PC-3 (cell line): Measurements from ENCODE around the gene GALNT2. TPM values are rescaled to one million over a fixed set of nuclear protein-coding genes. Genes with fewer than 3 reads are reported as not detected.

Source experiments
- ATAC-seq: fragments of 200-7000 bp; cut with Tn5 transposase; 2 replicates; pipeline ENCODE4 v1.9.1; 2020; ENCODE audit warnings: mild to moderate bottlenecking, moderate library complexity
- BruUV-seq: library from RNA; stranded (reverse); fragments of 400-500 nt; replicated peaks from 2 replicates; lab custom pipeline; 2021; lab: Mats Ljungman, UMichigan
- CTCF ChIA-PET: fragments of 300-600 bp; sonication (Branson Sonifier 250); formaldehyde crosslinking; loops from one replicate; lab custom pipeline; 2022; ENCODE audit warnings: antibody characterized with exemption; lab: Charles Lee
- POLR2A ChIA-PET: fragments of 300-600 bp; sonication (Branson Sonifier 250); formaldehyde crosslinking; loops from one replicate; lab custom pipeline; 2022; ENCODE audit warnings: antibody characterized with exemption; ENCODE audit not compliant: unreplicated experiment; lab: Charles Lee
- DNase-seq: peaks from one replicate; pipeline ENCODE4 v3.0.0-alpha.2; 2015
- H2AFZ ChIP-seq: fragments of 300-600 bp; sonication (generic); 2 replicates; pipeline ENCODE4 v1.6.0; 2016; ENCODE audit warnings: antibody characterized with exemption, low read length
- H3F3A ChIP-seq: fragments of 300-600 bp; sonication (generic); one replicate; pipeline ENCODE4 v1.6.0; 2017; ENCODE audit warnings: antibody characterized with exemption, low read length, control low read depth, mild to moderate bottlenecking; ENCODE audit not compliant: unreplicated experiment
- H3K27ac ChIP-seq: fragments of 300-600 bp; sonication (generic); 2 replicates; pipeline ENCODE4 v1.5.1; 2016; ENCODE audit warnings: mild to moderate bottlenecking, low read length
- H3K27me3 ChIP-seq: fragments of 300-600 bp; sonication (generic); 2 replicates; pipeline ENCODE4 v1.6.1; 2016; ENCODE audit warnings: low read length, mixed read lengths
- H3K36me3 ChIP-seq: fragments of 300-600 bp; sonication (generic); 2 replicates; pipeline ENCODE4 v1.6.1; 2016; ENCODE audit warnings: low read depth, mixed run types, low read length, mixed read lengths
- H3K4me1 ChIP-seq: fragments of 300-600 bp; sonication (generic); 2 replicates; pipeline ENCODE4 v1.5.1; 2016; ENCODE audit warnings: low read length; ENCODE audit not compliant: insufficient read depth
- H3K4me2 ChIP-seq: fragments of 300-600 bp; sonication (generic); 2 replicates; pipeline ENCODE4 v1.6.0; 2016; ENCODE audit warnings: low read length
- H3K4me3 ChIP-seq: fragments of 300-600 bp; sonication (generic); 2 replicates; pipeline ENCODE4 v1.5.1; 2016; ENCODE audit warnings: mild to moderate bottlenecking, low read length, mixed read lengths
- H3K79me2 ChIP-seq: fragments of 300-600 bp; sonication (generic); 2 replicates; pipeline ENCODE4 v1.6.1; 2017; ENCODE audit warnings: low read length, mixed read lengths
- H3K9ac ChIP-seq: fragments of 300-600 bp; sonication (generic); 2 replicates; pipeline ENCODE4 v1.6.0; 2016; ENCODE audit warnings: mild to moderate bottlenecking, low read length
- H3K9me2 ChIP-seq: fragments of 300-600 bp; sonication (generic); replicated peaks from 2 replicates; pipeline ENCODE4 v1.6.1; 2016; ENCODE audit warnings: mixed run types, low read length, mixed read lengths
- H3K9me3 ChIP-seq: fragments of 300-600 bp; sonication (generic); 2 replicates; pipeline ENCODE4 v1.6.1; 2016; ENCODE audit warnings: low read length, mixed read lengths
- H4K20me1 ChIP-seq: fragments of 300-600 bp; sonication (generic); 2 replicates; pipeline ENCODE4 v1.6.1; 2016; ENCODE audit warnings: low read length, mixed read lengths
- EZH2 ChIP-seq: fragments of 300-600 bp; sonication (generic); IDR thresholded peaks from one replicate; pipeline ENCODE4 v1.6.1; 2017; ENCODE audit warnings: antibody characterized with exemption, mild to moderate bottlenecking, low read length; ENCODE audit not compliant: unreplicated experiment
- EZH2phosphoT487 ChIP-seq: fragments of 300-600 bp; sonication (generic); IDR thresholded peaks from 2 replicates; pipeline ENCODE4 v1.6.1; 2018; ENCODE audit warnings: mild to moderate bottlenecking, antibody characterized with exemption, low read length, borderline replicate concordance
- intact Hi-C: fragments of 100-400 bp; cut with micrococcal nuclease; formaldehyde crosslinking; loops from 2 replicates; pipeline ENCODE4 v1.9.0; 2023
- total RNA-seq: library from RNA; depleted of rRNA; stranded (reverse); fragments of >200 nt; gene quantifications from 2 replicates; pipeline ENCODE4 v1.2.3, GENCODE V29; 2014
- TF ChIP-seq, protein P1 (sequence below): fragments of 300-600 bp; sonication (generic); conservative IDR thresholded peaks from 2 replicates; pipeline ENCODE4 v1.5.1; 2017; ENCODE audit warnings: antibody characterized with exemption, low read depth, mild to moderate bottlenecking, low read length

The GALNT2 gene
- total RNA-seq, 1 experiment from 2014 or later, result 182 TPM

- Histone ChIP-seq H3K9ac (no peak overlapping the region), H3K4me3 (no peak overlapping the region), H3K9me2 (no peaks in the 10 kb centered on the region), H3K79me2 (peaks cover 97% of the 10 kb centered on the region), H4K20me1 (no peaks in the 10 kb centered on the region), H2AFZ (no peak overlapping the region), H3K27me3 (no peaks in the 10 kb centered on the region), H3K4me2 (no peak overlapping the region), H3K9me3 (no peaks in the 10 kb centered on the region), H3K36me3 (peaks cover 34% of the 10 kb centered on the region), H3K27ac (no peak overlapping the region), H3K4me1 (peaks cover 31% of the 10 kb centered on the region), H3F3A (peaks cover 2% of the 10 kb centered on the region)
- ATAC-seq, result no peak
- TF ChIP-seq EZH2 (no peak), EZH2phosphoT487 (no peak)
- TF ChIP-seq, protein P1, sequence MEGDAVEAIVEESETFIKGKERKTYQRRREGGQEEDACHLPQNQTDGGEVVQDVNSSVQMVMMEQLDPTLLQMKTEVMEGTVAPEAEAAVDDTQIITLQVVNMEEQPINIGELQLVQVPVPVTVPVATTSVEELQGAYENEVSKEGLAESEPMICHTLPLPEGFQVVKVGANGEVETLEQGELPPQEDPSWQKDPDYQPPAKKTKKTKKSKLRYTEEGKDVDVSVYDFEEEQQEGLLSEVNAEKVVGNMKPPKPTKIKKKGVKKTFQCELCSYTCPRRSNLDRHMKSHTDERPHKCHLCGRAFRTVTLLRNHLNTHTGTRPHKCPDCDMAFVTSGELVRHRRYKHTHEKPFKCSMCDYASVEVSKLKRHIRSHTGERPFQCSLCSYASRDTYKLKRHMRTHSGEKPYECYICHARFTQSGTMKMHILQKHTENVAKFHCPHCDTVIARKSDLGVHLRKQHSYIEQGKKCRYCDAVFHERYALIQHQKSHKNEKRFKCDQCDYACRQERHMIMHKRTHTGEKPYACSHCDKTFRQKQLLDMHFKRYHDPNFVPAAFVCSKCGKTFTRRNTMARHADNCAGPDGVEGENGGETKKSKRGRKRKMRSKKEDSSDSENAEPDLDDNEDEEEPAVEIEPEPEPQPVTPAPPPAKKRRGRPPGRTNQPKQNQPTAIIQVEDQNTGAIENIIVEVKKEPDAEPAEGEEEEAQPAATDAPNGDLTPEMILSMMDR, result no peak
- no peak for DNase-seq
- ChIA-PET POLR2A (no interaction called here), CTCF (no interaction called here)
- BruUV-seq, result no TSS peak
- intact Hi-C loops, result no loop called here
These were observed 31.7 kb downstream of the GALNT2 start for GRCh38 chr1:230098723-230099122.

GRCh38 chr1:230099465-230099864 lies 32.4 kb downstream of the GALNT2 start:
- H3K27ac ChIP-seq, result no peak overlapping the region

DNA sequence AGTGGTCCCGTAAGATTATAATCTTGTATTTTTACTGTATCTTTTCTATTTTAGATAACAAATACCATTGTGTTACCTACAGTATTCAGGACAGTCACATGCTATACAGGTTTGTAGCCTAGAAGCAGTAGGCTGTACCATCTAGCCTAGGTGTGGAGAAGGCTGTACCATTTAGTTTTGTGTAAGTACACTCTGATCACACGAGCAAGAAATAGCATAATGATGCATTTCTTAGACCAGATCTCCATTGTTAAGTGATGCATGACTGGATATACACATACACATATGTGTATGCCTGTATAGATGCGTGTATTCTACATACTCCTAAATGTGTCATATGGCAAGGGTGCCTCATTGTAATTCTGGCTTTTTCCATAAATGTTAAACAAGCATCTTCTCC lies 33.9 kb downstream of the GALNT2 start:
- Histone ChIP-seq H3K27ac (no peak overlapping the region), H2AFZ (no peak overlapping the region), H3K9me2 (no peaks in the 10 kb centered on the region), H3K4me2 (no peak overlapping the region), H3K79me2 (peaks cover 82% of the 10 kb centered on the region), H4K20me1 (no peaks in the 10 kb centered on the region), H3K4me1 (peaks cover 50% of the 10 kb centered on the region), H3K9ac (no peak overlapping the region), H3K27me3 (no peaks in the 10 kb centered on the region), H3K9me3 (no peaks in the 10 kb centered on the region), H3F3A (peaks cover 17% of the 10 kb centered on the region), H3K36me3 (peaks cover 30% of the 10 kb centered on the region), H3K4me3 (no peak overlapping the region)
- TF ChIP-seq, protein P1, result no peak
- no peak for TF ChIP-seq EZH2
- no peak for TF ChIP-seq EZH2phosphoT487
- ChIA-PET CTCF (no interaction called here), POLR2A (no interaction called here)
- BruUV-seq, result no TSS peak
- intact Hi-C loops, result loop anchor here (10.0 kb wide), 1 partner anchor 204 kb away; no protein-coding TSS in a partner anchor
- ATAC-seq, result no peak
- DNase-seq, result no peak

More at GRCh38 chr1:230099465-230099864, 32.4 kb downstream of the GALNT2 start:
- Histone ChIP-seq H3K4me3 (no peak overlapping the region), H3K36me3 (peaks cover 34% of the 10 kb centered on the region), H3K27me3 (no peaks in the 10 kb centered on the region), H3F3A (peaks cover 9% of the 10 kb centered on the region), H3K79me2 (peaks cover 96% of the 10 kb centered on the region), H3K9me2 (no peaks in the 10 kb centered on the region), H3K4me1 (peaks cover 39% of the 10 kb centered on the region), H2AFZ (no peak overlapping the region), H3K9ac (no peak overlapping the region), H3K9me3 (no peaks in the 10 kb centered on the region), H3K4me2 (no peak overlapping the region), H4K20me1 (no peaks in the 10 kb centered on the region)
- BruUV-seq, result no TSS peak
- intact Hi-C loops, result no loop called here
- DNase-seq, result no peak
- TF ChIP-seq EZH2phosphoT487 (no peak), EZH2 (no peak)
- TF ChIP-seq, protein P1, result no peak
- CTCF ChIA-PET, result interaction anchor here (0.6 kb wide), 1 partner anchor 547 kb away, joined by 3 read pairs; no protein-coding TSS in a partner anchor
- no peak for ATAC-seq
- POLR2A ChIA-PET, result no interaction called here
